ENCODE data around the gene ADAD1. TPM values are rescaled to one million over a fixed set of nuclear protein-coding genes. Genes with fewer than 3 reads are reported as not detected.

ADAD1 gene
- total RNA-seq, 2 donors from 2014 or later, result not detected

GRCh38 chr4:122423246-122423645, 44.4 kb downstream of the ADAD1 start:
- Histone ChIP-seq H3K27me3 (no peaks in the 10 kb centered on the region), H3K4me3 (no peak overlapping the region), H3K9me3 (peaks cover 0 to 8% of the 10 kb centered on the region in 2 donors), H3K36me3 (no peaks in the 10 kb centered on the region), H3K4me1 (no peaks in the 10 kb centered on the region), H3K27ac (no peak overlapping the region)
- TF ChIP-seq CTCF (IDR thresholded peaks at IDR 0.05), result no peak
- no peak for DNase-seq (ENCODE audit: low spot score)

- no peaks in the 10 kb centered on the region for H3K36me3 ChIP-seq
- no peak overlapping the region for H3K4me3 ChIP-seq
- no peaks in the 10 kb centered on the region for H3K27me3 ChIP-seq
- H3K27ac ChIP-seq, result no peak overlapping the region
- no peaks in the 10 kb centered on the region for H3K9me3 ChIP-seq
- H3K4me1 ChIP-seq, result no peaks in the 10 kb centered on the region
- no peak for TF ChIP-seq CTCF (IDR thresholded peaks at IDR 0.05)
- no peak for DNase-seq (ENCODE audit: low spot score)
Observed at GRCh38 chr4:122431351-122431750, 52.5 kb downstream of the ADAD1 start.

DNA sequence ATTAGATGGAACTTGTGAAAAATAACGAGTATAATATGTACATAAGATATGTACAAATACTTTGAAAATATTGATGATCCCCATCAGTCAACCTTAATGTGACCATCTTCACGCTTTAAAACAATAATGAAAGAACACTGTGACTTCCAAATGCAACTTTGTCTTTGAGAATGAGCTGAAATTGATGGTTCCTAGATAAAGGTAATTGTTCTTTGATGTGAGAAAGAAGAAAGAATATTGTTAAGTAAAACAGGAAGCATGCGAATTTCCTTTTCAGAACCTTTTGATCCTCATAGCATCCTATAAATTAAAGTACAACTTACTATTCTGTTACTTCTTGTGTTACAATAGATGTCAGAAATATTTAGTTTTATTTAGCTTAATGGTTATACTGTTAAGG, 55.5 kb downstream of the ADAD1 start:
- H3K9me3 ChIP-seq, result no peaks in the 10 kb centered on the region

GRCh38 chr4:122450847-122451246, 72.0 kb downstream of the ADAD1 start:
- Histone ChIP-seq H3K36me3 (no peaks in the 10 kb centered on the region), H3K27ac (no peak overlapping the region), H3K9me3 (no peaks in the 10 kb centered on the region), H3K4me3 (no peak overlapping the region), H3K27me3 (no peaks in the 10 kb centered on the region), H3K4me1 (no peaks in the 10 kb centered on the region)
- no peak for TF ChIP-seq CTCF (IDR thresholded peaks at IDR 0.05)
- DNase-seq (ENCODE audit: low spot score), result no peak

More for the DNA sequence above, 55.5 kb downstream of the ADAD1 start:
- Histone ChIP-seq H3K4me3 (no peak overlapping the region), H3K27me3 (no peaks in the 10 kb centered on the region), H3K36me3 (no peaks in the 10 kb centered on the region), H3K4me1 (no peaks in the 10 kb centered on the region), H3K27ac (no peak overlapping the region)
- TF ChIP-seq CTCF (IDR thresholded peaks at IDR 0.05), result no peak
- no peak for DNase-seq (ENCODE audit: low spot score)

DNA sequence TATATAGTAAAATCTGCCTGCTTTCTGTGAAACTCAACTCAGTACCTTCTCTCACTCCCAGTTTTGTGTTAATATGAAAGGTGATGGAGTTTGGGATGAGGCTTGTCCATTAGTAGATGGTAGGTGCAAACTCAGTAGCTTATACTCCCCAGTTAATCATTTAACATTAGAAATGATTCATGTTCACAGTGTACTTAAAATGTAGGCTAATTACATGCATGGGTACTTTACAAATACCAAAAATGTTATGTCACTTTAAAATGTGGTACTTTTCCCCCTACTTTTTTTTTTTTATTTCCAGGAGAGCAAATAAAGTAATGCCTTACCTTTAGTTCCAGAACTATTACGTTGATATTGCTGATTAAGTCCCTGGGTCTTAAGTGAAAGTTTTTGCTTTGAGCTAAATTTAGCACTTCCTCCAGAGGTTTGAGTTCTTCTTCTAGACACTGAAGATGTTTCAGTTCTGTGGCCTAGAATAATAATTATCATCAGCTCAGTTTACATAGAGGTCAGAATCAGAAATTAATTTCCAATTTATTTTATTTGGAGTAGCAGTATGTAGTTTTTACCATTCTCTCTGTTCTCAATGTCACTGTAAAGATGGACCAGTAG, 74.7 kb downstream of the ADAD1 start:
- H3K9me3 ChIP-seq, result no peaks in the 10 kb centered on the region
- H3K4me3 ChIP-seq, result no peak overlapping the region
- DNase-seq (ENCODE audit: low spot score), result no peak
- H3K4me1 ChIP-seq, result no peaks in the 10 kb centered on the region
- H3K36me3 ChIP-seq, result no peaks in the 10 kb centered on the region
- H3K27ac ChIP-seq, result no peak overlapping the region
- TF ChIP-seq CTCF (IDR thresholded peaks at IDR 0.05), result no peak
- H3K27me3 ChIP-seq, result no peaks in the 10 kb centered on the region
